HG02623 (cell line): ENCODE data around the gene FGF3.

ENCODE experiments used
- ATAC-seq: cut with Tn5 transposase; IDR thresholded peaks from one replicate; pipeline ENCODE4 v1.9.1; 2021; ENCODE audit warnings: moderate library complexity; ENCODE audit not compliant: unreplicated experiment

The FGF3 gene

GRCh38 chr11:69844396-69844795, 25.2 kb upstream of the FGF3 start:
- no peak for ATAC-seq

- no peak for ATAC-seq
These were observed 24.3 kb upstream of the FGF3 start for GRCh38 chr11:69843529-69843921.

DNA sequence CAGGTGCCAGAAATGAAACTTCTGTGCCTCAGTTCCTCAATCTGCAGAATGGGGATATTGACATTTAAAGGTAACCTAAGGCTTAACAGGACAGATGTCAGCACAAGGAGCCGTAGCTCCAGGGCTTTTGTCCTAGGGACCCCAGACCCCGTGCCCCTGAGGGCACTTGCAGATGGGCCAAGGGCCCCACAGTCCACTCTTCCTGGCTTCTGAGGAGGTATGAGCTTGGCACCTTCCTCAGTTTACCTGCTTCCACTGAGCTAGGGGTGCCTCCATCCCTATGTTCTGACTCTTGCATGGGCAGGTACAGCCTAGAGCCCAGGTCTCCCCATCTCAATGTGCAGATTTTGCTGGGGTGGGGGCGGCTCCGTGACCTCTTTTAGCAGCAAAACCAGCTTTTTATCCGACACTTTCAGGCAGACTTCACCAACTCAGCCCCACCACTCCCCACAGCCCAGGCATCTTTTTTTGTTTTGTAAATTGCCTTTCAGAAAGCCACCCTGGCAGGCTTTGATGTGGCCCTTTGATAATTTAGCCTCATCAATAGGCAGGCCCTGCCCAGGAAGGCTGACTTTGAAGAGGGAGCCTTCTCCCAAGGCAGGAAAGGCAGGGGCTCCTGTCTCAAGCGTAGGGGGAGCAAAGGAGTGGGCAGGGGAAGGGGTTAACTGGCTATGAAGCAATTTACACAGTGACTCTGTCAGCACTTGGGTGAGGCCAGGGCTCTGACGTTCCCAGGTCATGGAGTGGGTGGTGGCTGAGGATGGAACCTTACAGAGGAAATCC, 23.7 kb upstream of the FGF3 start:
- no peak for ATAC-seq

DNA sequence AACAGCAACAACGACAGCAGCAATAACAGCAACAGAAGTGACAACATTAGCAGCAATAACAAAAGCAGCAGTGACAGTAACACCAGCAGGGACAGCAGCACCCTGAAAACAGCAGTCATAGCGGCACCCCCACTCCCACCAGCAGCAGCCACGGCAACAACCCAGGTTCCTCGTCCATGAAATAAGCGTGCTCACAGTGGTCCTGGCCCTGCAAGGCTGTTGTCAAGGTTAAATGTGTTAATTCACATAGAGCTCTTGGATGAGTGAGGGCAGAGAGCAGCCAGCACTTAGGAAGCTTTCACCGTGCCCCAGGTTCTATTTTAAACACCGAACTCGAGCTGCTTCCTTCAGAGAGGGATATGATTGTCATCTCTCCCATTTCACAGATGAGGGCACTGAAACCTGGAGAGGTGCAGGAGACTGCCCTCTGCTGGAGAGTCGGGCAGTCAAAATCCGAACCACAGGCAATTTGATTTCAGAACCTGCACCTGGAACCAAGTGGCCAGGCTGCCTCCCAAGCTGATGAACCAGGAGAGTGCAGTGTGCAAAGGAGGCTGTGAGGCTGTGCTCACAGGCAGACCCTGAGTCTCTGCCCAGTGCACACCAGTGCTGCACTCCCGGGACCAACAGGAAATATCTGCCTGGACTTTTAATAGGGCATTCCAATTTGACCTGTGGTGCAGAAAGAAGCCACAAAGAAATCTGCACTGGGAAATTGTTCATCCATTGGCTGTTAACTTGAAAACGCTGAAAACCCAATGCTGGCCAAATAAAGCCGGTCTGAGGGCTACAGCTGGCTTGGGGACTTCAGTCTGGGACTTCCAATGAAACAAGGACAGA, 22.9 kb upstream of the FGF3 start:
- no peak for ATAC-seq

GRCh38 chr11:69841170-69841858, 22.1 kb upstream of the FGF3 start:
- no peak for ATAC-seq

- no peak for ATAC-seq
These were observed 21.4 kb upstream of the FGF3 start for GRCh38 chr11:69840371-69841169.

- ATAC-seq, result no peak
These were observed 20.3 kb upstream of the FGF3 start for GRCh38 chr11:69839516-69839915.

DNA sequence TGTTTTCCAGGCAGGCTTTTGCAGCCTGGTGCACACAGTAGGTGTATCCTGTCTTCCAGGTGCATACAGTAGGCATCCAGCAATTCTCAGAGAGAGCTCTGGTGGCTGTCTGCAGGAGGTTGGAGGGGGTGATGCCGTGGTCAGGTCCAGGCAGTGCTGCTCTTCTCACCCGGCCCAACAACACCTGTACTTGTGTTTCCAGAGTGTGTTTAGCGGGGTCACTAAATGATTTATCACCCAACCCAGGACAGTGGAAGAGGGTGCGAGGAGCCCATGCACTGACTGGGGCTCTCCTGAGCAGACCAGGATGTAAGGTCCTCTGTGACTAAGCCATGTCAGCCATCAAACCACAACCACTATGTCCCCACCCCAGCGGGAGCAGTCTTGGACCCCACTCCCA, 18.6 kb upstream of the FGF3 start:
- ATAC-seq, result no peak

DNA sequence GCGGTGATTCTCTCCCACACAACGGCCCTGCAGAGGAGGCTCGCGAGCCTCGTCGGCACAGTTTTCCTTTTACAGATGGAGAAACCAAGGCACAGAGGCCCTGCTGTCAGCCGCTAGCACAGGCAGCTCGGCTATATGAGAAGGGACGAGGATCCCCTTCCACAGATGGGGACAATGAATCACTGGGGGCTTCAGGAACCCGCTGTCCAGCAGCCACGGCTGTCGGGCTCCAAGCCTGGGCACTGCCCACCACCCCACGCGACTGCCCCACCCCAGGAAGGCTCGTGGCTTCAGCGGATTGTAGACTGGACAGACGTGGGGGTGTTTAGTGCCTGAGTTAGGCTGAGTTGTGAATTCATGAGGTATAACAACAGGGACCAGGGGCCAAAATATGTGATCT, 17.2 kb upstream of the FGF3 start:
- no peak for ATAC-seq

- no peak for ATAC-seq
These were observed 15.9 kb upstream of the FGF3 start for GRCh38 chr11:69834811-69835800.

- ATAC-seq, result no peak
These were observed 15.0 kb upstream of the FGF3 start for GRCh38 chr11:69834251-69834650.

- ATAC-seq, result no peak
These were observed 13.6 kb upstream of the FGF3 start for GRCh38 chr11:69832561-69833413.

GRCh38 chr11:69831985-69832384, 12.8 kb upstream of the FGF3 start:
- no peak for ATAC-seq

DNA sequence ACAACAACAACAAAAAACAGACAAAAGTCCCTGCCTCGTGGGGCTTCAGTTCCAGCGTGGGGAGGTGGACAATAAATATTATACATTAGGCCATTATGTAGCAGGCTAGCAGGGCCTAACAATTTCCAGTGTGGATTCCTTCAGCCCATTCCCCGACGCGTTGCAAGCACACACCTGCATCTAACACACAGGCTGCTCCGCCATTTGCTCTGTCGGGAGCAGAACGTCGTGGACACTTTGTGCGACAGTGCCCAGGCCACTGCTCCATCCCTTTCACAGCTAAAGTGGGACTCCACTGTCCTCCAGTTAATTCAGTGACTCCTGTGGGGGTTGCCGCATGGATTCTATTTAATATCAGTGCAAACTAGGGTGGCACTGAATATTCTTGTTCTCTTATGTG, 10.9 kb upstream of the FGF3 start:
- ATAC-seq, result no peak

GRCh38 chr11:69828971-69829344, 9.7 kb upstream of the FGF3 start:
- ATAC-seq, result no peak

- no peak for ATAC-seq
These were observed 9.2 kb upstream of the FGF3 start for GRCh38 chr11:69828276-69828970.

GRCh38 chr11:69826773-69827172, 7.6 kb upstream of the FGF3 start:
- ATAC-seq, result no peak

DNA sequence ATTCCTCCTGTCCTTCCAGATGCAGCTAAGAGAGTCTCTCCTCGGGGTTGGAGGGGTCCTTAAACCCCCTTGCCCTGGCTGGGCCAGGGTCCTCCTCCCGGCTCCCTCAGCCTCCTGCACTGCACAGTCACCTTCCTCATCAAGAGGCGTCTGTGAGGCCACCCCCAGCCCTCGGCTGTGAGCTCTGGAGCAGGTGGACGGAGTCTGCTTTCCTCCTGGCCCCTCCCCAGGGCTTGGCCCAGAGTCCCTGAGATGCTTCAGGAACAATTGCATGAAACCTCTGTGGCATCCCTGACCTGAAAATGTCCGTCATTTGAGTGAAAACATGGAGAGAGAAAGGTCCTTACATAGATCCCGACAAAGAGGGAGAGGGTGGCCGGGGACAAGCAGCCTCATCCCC, 6.7 kb upstream of the FGF3 start:
- ATAC-seq, result no peak
